GM19239 (cell line): ENCODE results near the gene CEP112.

Source experiments
- DNase-seq: peaks from one replicate; pipeline ENCODE4 v3.0.0; 2011; ENCODE audit warnings: low spot score; ENCODE audit not compliant: insufficient read length
- FAIRE-seq: peaks from 2 replicates; lab custom pipeline; 2011; peaks lifted over from hg19 to GRCh38; lab: Jason Lieb, UNC

The CEP112 gene

DNA sequence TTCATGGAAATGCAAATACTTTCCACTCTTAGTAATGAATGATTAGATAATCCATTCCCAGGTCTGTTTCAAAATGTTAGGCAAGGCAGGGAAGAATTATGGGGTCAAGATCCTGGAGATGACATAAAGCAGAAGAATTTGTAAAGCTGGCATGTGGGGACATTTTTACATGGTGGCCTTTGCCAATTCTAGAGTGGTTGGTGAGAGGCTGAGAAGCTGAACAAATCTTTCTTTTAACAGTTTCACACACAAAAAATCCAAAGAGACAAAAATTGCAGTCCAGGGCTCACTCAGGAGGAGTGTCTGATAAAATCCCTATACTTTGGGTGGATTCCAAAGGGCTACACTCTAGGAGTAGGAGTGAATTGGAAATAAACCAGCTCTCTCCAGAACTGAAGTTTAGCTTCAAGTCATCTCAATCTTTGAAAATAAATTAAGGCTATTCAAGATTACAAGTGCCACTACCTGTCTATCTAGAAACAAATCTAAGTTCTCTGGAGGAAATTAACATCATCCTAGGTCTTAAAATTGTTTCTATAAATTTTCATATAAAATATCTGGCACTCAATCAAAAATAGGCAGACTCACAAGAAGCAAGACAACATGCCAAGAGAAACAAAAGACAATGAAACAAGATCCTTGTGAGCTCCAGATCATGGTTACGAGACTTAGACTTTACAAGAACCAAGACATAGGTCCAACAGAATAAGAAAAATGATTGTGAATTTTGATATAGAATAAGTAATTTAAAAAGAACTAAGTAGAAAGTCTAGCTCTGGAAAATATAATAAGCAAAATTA, 517.5 kb downstream of the CEP112 start:
- FAIRE-seq (no peak), DNase-seq (no peak)

DNA sequence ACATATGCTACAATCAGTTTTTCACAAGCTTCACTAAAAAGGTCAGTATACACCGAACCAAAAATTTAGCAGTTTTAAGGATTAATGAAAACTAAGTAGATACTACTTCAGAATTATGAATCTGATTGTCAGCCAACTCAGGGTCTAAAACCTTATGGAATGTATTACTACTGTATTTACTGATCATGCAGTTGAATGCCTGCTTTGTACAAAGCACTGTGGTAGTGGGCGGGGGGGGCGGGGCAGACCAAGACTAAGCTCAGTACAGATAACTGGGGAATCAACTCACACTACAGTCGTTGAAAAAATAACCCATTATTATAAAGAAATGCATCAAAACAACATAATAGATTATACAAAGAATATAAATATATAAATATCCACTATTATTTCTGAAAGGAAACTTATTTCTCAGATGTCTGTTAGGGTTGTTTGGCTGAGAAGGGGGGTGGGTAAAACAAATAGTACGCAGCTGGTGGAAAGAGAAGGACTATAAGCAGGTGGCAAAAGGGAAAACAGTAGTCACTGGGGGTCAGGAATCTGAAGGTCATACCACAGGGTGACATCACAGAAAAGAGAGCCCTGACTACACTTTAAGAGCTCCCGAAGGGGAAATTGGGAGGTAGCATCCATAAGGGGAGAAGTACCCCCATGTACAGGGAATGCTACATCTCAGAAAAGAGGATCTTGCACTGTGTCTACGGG, 521.1 kb downstream of the CEP112 start:
- FAIRE-seq = no peak
- no peak for DNase-seq

DNA sequence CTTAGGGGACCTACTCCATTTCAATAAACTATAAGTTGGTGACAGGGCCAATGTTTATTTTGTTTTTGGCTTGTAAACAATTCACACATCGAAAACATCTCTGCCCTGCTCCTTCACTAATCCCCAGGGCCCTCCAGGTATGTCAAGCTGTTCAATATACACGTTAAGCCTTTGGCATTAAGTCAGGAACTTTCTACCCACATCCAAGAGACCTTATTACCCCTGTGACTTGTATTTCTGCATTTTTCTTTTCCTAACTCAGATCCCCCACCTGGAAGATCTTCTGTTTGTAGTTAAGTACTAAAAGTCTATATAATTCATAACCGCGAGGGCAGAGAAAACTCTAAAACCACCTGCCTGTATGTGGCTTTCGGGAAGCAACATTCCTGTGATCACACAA, 523.7 kb downstream of the CEP112 start:
- DNase-seq (no peak), FAIRE-seq (no peak)

DNA sequence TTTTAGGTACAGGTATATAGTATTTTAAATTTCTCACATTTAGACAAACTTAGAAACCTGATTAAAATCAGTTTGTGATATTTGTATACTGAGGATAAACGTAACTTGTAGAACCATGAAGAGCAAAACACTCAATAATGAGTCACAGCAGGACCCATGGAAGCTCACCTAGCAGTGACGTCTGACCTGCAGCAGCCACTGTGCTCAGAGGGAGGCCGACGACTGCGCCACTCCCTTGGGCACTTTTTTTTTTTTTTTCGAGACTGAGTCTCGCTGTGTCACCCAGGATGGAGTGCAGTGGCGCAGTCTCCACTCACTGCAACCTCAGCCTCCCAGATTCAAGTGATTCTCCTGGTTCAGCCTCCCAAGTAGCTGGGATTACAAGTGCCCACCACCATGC, 524.3 kb downstream of the CEP112 start:
- FAIRE-seq (no peak), DNase-seq (no peak)

DNA sequence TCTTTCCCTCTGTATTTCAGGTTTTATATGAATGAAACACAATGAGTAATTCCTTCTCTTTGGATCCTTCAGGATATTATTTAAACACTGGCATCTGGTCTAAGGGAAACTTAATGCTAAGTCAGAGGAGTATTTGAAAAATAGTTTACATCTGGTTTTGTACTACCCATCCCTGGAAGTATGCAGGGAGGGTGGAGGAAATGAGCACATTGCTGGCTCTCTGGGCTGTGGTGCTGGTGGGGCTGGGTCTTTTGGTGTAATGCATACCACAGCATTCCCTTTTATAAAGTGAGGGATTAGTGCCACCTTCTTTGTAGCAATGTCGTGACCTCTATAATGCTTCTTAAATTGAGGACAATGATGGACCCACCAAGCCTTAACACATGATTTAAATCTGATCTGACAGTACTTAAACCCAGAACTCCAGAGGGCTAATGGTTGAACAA, 525.0 kb downstream of the CEP112 start:
- no peak for DNase-seq
- no peak for FAIRE-seq

DNA sequence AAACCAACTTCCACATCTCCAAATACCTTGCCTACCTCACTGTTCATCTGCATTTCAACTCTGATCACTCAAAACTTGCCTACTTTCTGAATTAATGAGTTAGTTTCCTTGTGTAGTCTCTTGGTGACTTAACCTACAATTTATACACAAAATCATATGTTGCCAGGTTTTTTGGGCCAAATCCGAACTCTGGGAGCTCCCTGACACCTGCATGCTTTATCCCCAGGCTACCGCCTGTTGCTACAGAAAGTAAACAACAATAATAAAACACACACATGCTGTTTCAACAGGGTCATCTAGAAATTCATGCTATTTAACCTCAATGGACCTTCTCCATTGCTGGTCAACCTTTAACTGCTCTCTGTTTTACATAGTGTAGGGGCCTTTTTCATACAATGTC, 526.0 kb downstream of the CEP112 start:
- no peak for DNase-seq
- FAIRE-seq = no peak

DNA sequence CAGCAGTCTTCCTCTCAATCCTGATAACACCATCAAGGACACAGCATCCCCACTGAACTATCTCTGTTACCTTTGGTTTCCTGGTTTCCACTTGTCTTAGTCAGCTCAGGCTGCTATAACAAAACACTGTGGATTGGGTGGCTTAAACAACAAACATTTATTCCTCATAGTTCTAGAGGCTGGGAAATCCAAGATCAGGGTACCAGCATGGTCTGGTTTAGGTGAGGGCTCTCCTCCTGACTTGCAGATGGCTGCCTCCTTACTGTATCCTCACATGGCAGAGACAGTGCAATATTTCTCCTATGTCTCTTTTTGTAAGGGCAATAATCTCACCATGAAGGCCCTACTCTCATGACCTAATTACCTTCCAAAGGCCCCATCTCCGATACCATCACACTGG, 527.2 kb downstream of the CEP112 start:
- DNase-seq = no peak
- FAIRE-seq = no peak

DNA sequence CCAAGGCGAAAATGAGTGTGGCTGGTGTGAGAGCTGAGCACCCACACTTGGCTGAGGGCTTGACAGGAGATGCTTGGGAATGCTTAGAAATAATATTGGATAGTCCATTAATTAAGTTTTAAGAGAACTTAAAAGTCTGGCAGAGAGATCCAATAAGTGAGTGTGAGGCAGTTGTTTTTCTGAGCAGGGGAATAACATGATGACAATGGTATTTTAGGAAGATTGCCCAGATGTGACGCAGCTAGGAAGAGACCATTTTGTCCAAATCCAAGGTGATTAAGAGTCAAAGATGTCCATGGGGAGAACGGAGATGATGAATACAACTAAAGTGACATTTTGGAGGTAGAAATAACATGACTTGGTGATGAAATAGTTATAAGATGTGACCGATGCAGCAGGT, 527.7 kb downstream of the CEP112 start:
- DNase-seq (no peak), FAIRE-seq (no peak)

DNA sequence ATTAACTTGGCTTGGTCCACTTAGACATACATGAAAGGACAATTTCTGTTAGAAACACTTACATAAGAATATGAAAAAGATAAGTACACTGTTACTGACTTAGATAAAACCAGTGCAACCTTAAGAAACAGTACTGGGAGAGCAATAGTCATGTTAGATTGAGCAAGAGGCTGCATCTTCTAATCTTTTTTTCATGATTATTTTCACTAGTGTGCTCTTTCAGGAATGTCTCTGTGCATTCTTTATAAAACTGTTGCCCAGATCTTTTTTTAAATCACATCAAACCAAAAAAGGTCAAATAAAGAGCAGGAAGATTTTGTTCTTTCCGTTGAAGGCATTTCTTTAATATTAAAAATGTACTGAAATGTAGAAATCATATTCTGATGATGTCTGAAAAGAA, 529.7 kb downstream of the CEP112 start:
- DNase-seq = no peak
- no peak for FAIRE-seq

DNA sequence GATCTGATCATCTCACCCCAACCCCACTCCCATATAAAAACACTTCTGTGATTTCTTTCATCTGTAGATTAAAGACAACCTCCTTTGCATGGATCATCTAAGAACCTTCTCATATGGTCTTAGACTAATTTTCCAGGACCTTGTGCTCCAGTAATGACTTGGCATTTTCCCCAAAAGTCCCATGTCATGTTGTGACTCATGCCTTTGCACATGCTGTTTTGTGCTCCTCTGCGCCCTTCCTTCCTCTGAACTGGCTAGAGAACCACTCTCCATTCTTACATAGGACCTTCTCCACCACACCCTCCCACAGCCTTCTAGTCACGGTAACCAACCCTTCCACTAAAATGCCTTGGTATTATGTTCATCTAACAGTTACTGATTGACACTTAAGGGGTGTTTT, 531.0 kb downstream of the CEP112 start:
- DNase-seq (no peak), FAIRE-seq (no peak)

DNA sequence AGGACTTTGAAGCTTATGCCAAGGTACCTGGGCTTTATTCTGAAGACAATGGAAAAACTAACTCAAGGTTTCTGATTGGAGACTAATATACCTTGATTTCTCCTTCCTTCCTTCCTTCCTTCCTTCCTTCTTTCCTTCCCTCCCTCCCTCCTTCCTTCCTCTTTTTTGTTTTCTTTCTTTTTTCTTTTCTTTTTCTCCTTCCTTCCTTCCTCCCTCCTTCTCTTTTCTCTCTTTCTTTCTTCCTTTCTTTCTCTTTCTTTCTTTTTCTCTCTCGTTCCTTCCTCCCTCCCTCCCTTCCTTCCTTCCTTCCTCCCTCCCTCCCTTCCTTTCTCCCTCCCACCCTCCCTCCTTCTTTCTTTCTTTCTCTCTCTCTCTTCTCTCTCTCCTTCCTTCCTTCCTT, 531.9 kb downstream of the CEP112 start:
- DNase-seq = no peak
- no peak for FAIRE-seq

DNA sequence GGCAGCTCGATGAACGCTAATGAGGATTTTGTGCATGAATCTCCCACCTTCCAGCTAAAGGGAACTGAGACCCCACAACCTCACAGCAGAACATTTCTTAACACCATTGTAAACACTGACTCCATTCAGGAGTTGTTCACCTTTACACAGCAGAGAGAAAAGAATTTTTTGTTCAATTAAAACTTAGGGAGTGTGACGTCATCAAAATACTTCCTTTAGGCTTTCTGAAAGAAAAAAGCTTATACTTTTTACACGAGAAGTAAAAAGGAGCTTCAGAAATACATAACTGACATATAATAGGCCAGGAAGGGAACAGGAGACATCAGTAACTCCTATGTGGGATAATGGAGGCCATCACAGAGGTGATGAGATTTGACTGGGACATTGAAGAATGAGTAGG, 532.4 kb downstream of the CEP112 start:
- FAIRE-seq = no peak

DNA sequence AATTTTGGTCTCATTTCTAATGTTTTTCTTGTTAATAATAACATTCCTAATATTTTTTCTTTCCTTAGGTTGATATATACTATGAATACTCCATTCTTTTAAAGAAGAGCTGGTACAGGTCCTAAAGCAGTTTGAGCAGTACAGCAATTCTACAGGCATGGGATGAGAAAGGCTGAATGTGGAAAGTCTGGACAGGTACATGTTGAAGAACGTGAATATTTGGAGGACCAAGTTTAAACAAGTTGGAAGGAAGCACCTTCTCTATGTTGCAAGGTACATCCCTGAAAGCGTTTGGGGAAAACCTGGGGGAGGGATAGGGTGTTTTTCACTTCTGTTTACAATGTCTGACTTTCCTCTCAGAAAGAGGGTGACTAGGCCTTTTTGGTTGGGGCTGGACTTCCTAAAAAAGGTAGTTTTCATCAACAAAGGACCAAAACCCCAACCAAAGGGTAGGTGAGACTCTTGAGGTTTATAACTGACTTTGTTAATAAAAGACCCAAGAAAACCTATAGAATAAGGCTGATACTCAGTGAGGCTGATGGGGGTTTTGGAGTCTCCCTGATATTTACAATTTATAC, 534.6 kb downstream of the CEP112 start:
- DNase-seq = no peak

More for the DNA sequence above, 532.4 kb downstream of the CEP112 start:
- DNase-seq = no peak

DNA sequence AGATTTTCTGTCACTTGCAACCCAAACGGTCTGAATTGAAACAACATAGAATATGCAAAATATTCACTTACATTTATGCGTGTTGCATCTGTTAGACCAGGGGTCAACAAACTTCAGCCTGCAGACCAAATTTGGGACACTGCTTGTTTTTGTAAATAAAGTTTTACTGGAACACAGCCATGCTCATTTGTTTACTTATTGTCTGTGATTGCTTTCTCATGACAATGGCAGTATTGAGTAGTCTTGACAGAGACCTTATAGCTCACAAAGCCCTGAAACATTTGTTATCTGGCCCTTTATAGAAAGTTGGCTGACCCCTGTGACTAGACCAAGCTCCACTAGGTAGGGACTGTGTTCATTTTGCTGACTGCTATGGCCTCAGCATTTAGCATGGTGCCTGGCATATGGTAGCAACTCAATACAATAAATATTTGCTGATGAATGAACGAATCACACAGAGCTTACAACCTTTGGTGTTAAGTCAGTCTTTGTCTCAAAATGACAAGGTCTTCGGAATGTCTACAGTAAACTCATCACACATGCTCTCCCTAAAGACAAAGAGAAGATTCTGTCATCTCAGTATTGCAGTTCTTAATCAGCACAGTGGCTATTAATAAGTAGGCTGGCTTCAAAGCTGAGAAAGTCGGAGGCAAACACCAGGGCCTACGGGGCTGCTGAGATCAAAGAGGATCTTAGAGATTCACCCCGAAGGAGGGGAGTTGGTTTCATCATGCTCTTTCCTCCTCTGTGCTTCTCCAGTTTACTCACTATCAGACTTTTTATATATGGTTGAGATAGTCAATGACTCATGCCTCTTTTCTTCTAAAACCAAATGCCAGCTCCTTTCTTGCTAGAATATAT, 535.3 kb downstream of the CEP112 start:
- DNase-seq = peak; percentile 4
- no peak for FAIRE-seq

More for the DNA sequence above, 534.6 kb downstream of the CEP112 start:
- FAIRE-seq = no peak

DNA sequence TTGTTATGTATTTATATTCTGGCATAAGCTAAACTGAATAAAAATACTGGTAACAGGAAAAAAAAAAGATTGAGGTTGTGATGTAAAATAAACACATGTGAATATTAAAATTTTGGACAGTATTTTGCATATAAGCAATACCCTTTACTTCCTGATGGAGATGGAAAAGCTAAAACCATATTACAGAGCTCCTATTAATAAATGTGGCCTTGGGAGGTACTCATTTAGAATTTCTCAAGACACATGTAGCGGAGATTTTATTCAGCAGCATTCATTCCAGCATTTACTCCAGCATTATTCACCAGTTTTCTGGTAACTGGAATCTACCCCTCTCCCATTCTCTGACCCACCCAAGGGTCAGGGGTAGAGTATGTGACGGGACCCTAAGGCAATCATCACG, 536.2 kb downstream of the CEP112 start:
- FAIRE-seq (no peak), DNase-seq (no peak)

DNA sequence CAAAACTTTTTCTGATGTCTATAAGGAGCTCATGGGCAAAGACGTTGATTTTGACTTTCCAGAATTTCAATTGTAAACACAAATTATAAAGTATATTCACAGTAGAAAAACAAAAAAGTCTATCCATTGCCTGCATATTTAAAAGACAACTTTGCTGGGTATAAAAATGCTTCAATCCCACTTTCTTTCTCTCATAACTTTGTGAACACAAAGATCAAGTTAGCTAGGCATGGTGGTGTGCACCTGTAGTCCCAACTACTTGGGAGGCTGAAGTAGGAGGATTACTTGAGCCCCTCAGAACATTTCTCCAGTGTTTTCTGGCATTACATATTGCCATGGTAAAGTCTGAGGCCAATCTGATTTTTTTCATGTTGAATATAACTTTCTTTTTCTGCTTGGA, 547.4 kb downstream of the CEP112 start:
- DNase-seq (no peak), FAIRE-seq (no peak)

DNA sequence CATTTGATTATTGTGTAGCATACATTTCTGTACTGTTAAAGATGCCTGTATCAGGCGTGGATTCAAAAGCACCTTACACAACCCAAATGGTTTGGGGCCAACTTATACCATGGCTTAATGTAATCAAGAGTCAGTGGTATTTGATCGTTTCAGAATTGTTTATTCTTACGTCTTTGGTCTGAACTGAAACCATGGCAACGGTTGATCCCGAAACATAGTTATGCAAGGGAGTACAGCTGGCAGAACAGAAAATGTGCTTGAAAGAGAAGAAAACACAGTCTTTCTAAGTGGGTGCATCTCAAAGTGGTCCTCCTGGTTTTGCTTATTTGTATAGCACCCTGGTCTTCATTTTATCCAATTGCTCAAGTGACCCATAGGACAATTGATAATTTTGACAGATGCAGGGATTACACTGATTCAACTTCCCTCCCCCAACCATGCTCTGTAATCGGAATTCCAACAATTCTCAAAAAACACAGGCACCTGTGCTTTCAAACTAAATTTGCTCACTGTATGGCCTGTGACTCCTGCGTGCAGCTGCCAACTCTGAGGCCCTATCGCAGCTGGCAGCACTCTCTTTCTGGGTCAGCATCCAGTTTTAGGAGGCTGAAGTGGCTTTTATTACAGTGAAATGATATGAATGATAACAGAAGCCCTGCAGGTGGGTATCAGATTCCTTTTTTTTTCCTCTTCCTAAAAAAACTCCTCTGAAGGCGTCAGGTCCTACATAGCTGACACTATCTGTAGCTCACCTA, 553.5 kb downstream of the CEP112 start:
- FAIRE-seq (no peak), DNase-seq (no peak)

DNA sequence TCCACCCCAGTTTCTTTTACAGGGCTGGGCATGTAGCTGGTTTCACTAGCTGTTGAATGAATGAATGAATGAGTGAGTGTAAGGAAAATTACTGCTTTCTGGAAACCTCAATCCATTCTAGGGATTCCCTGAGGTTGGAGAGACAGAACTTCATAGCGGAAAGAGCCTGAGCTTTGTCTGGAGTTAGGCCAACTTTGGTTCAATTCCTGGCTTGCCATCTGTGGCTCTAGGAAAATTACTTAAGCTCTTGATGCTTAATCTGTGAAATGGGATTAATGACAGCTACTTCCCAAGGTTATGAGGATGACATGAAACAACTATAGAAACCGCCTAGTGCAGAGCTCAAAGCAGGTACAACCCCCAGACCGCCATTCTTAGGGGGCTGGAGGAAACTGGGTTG, 554.1 kb downstream of the CEP112 start:
- DNase-seq (no peak), FAIRE-seq (no peak)

DNA sequence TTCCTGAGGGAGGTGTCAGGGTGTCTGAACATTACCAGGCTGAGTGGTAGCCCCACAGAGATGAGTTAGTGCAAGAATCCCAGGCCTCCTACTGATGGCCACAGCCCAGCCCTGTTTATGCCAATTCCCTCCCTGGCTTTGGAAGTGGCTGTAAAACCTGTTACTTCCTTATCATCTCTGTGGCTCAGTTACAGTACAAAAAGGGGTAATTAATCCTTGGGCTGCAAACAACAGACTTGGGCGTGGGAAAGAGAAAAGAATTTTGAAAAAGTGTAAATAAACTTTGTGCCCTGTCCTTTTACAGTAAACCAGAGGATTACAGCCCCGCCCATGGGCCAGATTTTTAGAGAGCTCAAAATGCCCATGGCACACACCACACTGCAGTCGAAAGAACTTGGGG, 557.4 kb downstream of the CEP112 start:
- FAIRE-seq = no peak
- DNase-seq = no peak

DNA sequence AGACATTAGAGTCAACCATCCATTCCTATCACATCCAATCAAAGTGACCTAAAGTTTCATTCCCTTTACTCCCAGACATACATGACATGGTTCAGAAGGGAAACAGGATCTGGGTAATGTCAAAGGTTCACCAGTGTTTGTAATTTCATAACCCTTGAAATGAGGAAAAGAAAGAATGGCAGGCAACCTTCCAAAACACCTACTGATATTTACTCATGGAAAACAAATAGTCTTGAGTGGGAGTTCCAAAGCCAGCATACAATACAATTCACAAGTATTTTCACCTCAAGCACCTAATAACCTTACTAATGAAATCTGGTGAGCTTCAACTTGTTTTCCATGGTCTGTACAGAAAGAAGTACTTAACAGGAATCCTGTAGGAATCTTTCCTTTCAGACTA, 557.9 kb downstream of the CEP112 start:
- no peak for DNase-seq

More for the DNA sequence above, 557.9 kb downstream of the CEP112 start:
- FAIRE-seq = no peak
